Keratinocyte (primary cell): ENCODE results near the gene PARM1. TPM values are rescaled to one million over a fixed set of nuclear protein-coding genes. Genes with fewer than 3 reads are reported as not detected.
A peak's percentile ranks its signal among the peaks of the same experiment; 100 is the strongest.

ENCODE experiments used
- DNase-seq: peaks from one replicate; pipeline ENCODE4 v3.0.0-alpha.2; 2011; ENCODE audit warnings: low read depth, missing footprints, low spot score
- FAIRE-seq: peaks from 2 replicates; lab custom pipeline; 2011; peaks lifted over from hg19 to GRCh38; lab: Jason Lieb, UNC
- H2AFZ ChIP-seq: 2 replicates; pipeline ENCODE4 v1.6.0; 2012; ENCODE audit warnings: low read length, control low read depth, inconsistent platforms; ENCODE audit not compliant: control insufficient read depth
- H3K27ac ChIP-seq: 2 replicates; pipeline ENCODE4 v1.5.1; 2011; ENCODE audit warnings: low read length; ENCODE audit not compliant: control insufficient read depth, insufficient read depth
- H3K27me3 ChIP-seq: 3 replicates; pipeline ENCODE4 v1.6.0; 2011; ENCODE audit warnings: low read length; ENCODE audit not compliant: control insufficient read depth, insufficient read depth; ENCODE audit errors: extremely low read depth
- H3K36me3 ChIP-seq, 2 experiments: 2 replicates in 1 of 2; 3 replicates in 1 of 2; pipeline ENCODE4 v1.5.1; 2011; ENCODE audit warnings: low read length in 2 of 2, mild to moderate bottlenecking in 1 of 2; ENCODE audit not compliant: control insufficient read depth in 2 of 2, insufficient read depth in 2 of 2; ENCODE audit errors: extremely low read depth in 1 of 2
- H3K4me1 ChIP-seq: 3 replicates; pipeline ENCODE4 v1.5.1; 2011; ENCODE audit warnings: low read length; ENCODE audit not compliant: control insufficient read depth, insufficient read depth; ENCODE audit errors: extremely low read depth
- H3K4me2 ChIP-seq: 3 replicates; pipeline ENCODE4 v1.6.0; 2011; ENCODE audit warnings: low read depth, low read length; ENCODE audit not compliant: control insufficient read depth, insufficient read depth; ENCODE audit errors: extremely low read depth
- H3K4me3 ChIP-seq, 3 experiments: fragments of 200-600 bp in 1 of 3; sonication (generic) in 1 of 3; 2 replicates in 2 of 3; 3 replicates in 1 of 3; pipeline ENCODE4 v1.5.1; 2011 to 2016; ENCODE audit warnings: low read length in 3 of 3, mild to moderate bottlenecking in 3 of 3, control low read depth in 2 of 3, inconsistent platforms in 1 of 3, low read depth in 1 of 3, mixed read lengths in 1 of 3, mixed run types in 1 of 3, moderate library complexity in 1 of 3; ENCODE audit not compliant: control insufficient read depth in 2 of 3, insufficient read depth in 2 of 3; ENCODE audit errors: extremely low read depth in 1 of 3
- H3K79me2 ChIP-seq: 2 replicates; pipeline ENCODE4 v1.6.0; 2012; ENCODE audit warnings: low read length; ENCODE audit not compliant: control insufficient read depth, insufficient read depth
- H3K9ac ChIP-seq: 3 replicates; pipeline ENCODE4 v1.6.0; 2011; ENCODE audit warnings: low read length; ENCODE audit not compliant: control insufficient read depth, insufficient read depth; ENCODE audit errors: extremely low read depth
- H3K9me1 ChIP-seq: 3 replicates; pipeline ENCODE4 v1.6.0; 2011; ENCODE audit warnings: low read length; ENCODE audit not compliant: control insufficient read depth, insufficient read depth; ENCODE audit errors: extremely low read depth
- H3K9me3 ChIP-seq: 2 replicates; pipeline ENCODE4 v1.5.1; 2012; ENCODE audit warnings: low read depth, low read length; ENCODE audit not compliant: control insufficient read depth
- H4K20me1 ChIP-seq: 3 replicates; pipeline ENCODE4 v1.6.0; 2011; ENCODE audit warnings: low read length; ENCODE audit not compliant: control insufficient read depth, insufficient read depth; ENCODE audit errors: extremely low read depth
- EZH2 ChIP-seq: IDR thresholded peaks from one replicate; pipeline ENCODE4 v1.6.1; 2012; ENCODE audit warnings: inconsistent platforms, mild to moderate bottlenecking, low read length, moderate library complexity
- dilution Hi-C: fragments of 300-500 bp; cut with MboI; formaldehyde crosslinking; loops from one replicate; pipeline ENCODE4 v1.7.0; 2020; ENCODE audit warnings: low sequenced_read_pairs; ENCODE audit not compliant: extremely low pct_ligation_motif_present
- polyA plus RNA-seq, 5 experiments: library from polyadenylated mRNA; depleted of rRNA in 3 of 5; stranded (reverse) in 3 of 5; stranded (forward) in 1 of 5; unstranded in 1 of 5; fragments of >200 nt; gene quantifications; 1 replicate in 1 of 5; 2 replicates in 3 of 5; 3 replicates in 1 of 5; pipeline versions ENCODE4 v1.2.1 to v1.2.3, GENCODE V29; 2011 to 2012; ENCODE audit warnings: missing spikeins in 2 of 5, low read depth in 1 of 5, low replicate concordance in 1 of 5
- TF ChIP-seq, protein P1 (sequence below), 3 experiments: IDR thresholded peaks in 1 of 3; conservative IDR thresholded peaks in 1 of 3; optimal IDR thresholded peaks in 1 of 3; 2 replicates in 2 of 3; 3 replicates in 1 of 3; pipeline versions ENCODE3 to v1.5.1; 2011; ENCODE audit warnings: low read length in 3 of 3, mild to moderate bottlenecking in 3 of 3, moderate library complexity in 2 of 3, control low read depth in 1 of 3, inconsistent platforms in 1 of 3; ENCODE audit not compliant: insufficient read depth in 2 of 3; ENCODE audit errors: extremely low read depth in 1 of 3

The PARM1 gene
- polyA plus RNA-seq, 1 donor (not counting 4 experiments of a cell fraction or from before 2014, with no cell fraction given): 0.05 TPM

DNA sequence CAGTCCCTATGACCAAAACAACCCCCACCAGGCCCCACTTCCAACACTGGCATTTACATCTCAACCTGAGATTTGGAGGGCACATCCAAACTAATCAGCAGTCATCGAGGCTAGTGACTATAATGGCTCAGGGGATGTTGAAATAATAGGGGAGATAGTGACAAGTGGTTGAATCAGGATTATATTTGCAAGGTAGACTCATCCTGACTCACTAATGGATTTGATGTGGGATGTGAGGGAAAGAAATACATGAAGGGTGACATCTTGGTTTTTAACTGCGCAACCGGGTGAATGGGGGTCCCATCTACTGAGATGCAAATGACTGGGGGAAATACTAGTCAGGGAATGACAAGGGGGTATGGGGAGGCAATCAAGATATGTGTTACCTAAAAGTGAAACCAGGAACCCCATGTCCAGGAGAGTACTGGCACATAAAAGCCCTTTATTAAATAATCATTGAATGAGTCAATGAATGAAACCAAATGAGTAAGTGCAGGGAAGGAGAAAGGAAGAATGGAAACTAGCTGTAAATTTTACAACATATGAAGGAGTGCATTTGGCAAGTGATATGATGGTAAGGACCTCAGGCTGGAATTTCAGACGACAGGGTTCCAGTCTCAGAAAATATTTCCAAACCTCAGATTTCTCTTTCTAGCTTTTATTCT, 78.3 kb downstream of the PARM1 start:
- Histone ChIP-seq H4K20me1 (no peaks in the 10 kb centered on the region), H3K9me1 (no peaks in the 10 kb centered on the region), H3K4me3 (no peak overlapping the region), H2AFZ (no peak overlapping the region), H3K27ac (no peak overlapping the region), H3K27me3 (no peaks in the 10 kb centered on the region), H3K4me1 (peaks cover 4% of the 10 kb centered on the region), H3K4me2 (no peak overlapping the region), H3K9me3 (no peaks in the 10 kb centered on the region), H3K36me3 (no peaks in the 10 kb centered on the region), H3K79me2 (no peaks in the 10 kb centered on the region), H3K9ac (no peak overlapping the region)
- no peak for DNase-seq
- FAIRE-seq: peak; percentile 23
- TF ChIP-seq, protein P1, sequence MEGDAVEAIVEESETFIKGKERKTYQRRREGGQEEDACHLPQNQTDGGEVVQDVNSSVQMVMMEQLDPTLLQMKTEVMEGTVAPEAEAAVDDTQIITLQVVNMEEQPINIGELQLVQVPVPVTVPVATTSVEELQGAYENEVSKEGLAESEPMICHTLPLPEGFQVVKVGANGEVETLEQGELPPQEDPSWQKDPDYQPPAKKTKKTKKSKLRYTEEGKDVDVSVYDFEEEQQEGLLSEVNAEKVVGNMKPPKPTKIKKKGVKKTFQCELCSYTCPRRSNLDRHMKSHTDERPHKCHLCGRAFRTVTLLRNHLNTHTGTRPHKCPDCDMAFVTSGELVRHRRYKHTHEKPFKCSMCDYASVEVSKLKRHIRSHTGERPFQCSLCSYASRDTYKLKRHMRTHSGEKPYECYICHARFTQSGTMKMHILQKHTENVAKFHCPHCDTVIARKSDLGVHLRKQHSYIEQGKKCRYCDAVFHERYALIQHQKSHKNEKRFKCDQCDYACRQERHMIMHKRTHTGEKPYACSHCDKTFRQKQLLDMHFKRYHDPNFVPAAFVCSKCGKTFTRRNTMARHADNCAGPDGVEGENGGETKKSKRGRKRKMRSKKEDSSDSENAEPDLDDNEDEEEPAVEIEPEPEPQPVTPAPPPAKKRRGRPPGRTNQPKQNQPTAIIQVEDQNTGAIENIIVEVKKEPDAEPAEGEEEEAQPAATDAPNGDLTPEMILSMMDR (optimal IDR thresholded peaks at IDR 0.05 in 1 of 3, IDR thresholded peaks at IDR 0.05 in 1 of 3, conservative IDR thresholded peaks at IDR 0.05 in 1 of 3; ENCODE audit: extremely low read depth in 1 of 3, insufficient read depth in 2 of 3, low read length in 3 of 3): no peak
- TF ChIP-seq EZH2: no peak
- dilution Hi-C loops: no loop called here

DNA sequence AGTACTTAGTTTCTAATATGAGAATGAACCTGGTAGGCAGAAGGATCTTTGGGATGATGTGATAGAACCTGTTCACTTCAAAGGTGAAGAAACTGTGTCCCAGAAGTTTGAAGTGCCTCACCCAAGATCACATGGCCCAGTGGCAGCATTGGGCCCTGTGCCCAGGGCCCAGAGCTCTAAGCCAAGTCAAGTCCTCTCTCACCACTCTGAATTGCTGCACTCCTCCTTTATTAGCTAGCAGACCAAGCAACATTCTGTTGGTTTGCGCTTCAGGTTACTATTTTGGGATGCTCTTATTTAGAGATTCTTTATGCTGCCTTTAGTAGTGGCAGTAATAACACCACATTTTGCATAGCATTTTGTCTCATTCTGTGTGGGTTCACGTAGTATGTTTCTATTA, 82.7 kb downstream of the PARM1 start:
- Histone ChIP-seq H3K9me3 (no peaks in the 10 kb centered on the region), H3K4me1 (peaks cover 4% of the 10 kb centered on the region), H3K9ac (no peak overlapping the region), H3K36me3 (no peaks in the 10 kb centered on the region), H3K27me3 (no peaks in the 10 kb centered on the region), H3K9me1 (no peaks in the 10 kb centered on the region), H3K4me3 (no peak overlapping the region), H3K4me2 (no peak overlapping the region), H3K79me2 (no peaks in the 10 kb centered on the region), H3K27ac (no peak overlapping the region), H4K20me1 (no peaks in the 10 kb centered on the region), H2AFZ (no peak overlapping the region)
- DNase-seq (no peak), FAIRE-seq (no peak)
- no peak for TF ChIP-seq EZH2
- TF ChIP-seq, protein P1 (optimal IDR thresholded peaks at IDR 0.05 in 1 of 3, IDR thresholded peaks at IDR 0.05 in 1 of 3, conservative IDR thresholded peaks at IDR 0.05 in 1 of 3; ENCODE audit: extremely low read depth in 1 of 3, insufficient read depth in 2 of 3, low read length in 3 of 3): no peak
- dilution Hi-C loops: no loop called here
